Stimulated activated CD8-positive, alpha-beta memory T cell treated with anti-CD3 and anti-CD28 coated beads, Interleukin-7, amount 100 ng/mL, for 1 hour (primary cell): Measurements from ENCODE around the gene CAMKMT.
"Not testable (repeated sequence)": the region's sequence is repeated elsewhere in the genome, so short reads cannot be mapped to it uniquely, and the experiment has no call there.

Experiments used
- DNase-seq, 2 donors: peaks; one replicate each; pipeline ENCODE4 v3.0.0-alpha.2; 2020; ENCODE audit warnings: low read depth in 2 of 2

CAMKMT gene

GRCh38 chr2:44505664-44506063 is 143.9 kb downstream of the CAMKMT start:
- DNase-seq, result not testable (repeated sequence)

GRCh38 chr2:44510246-44510645 is 148.5 kb downstream of the CAMKMT start:
- DNase-seq, result no peak

GRCh38 chr2:44515416-44515815 is 153.7 kb downstream of the CAMKMT start:
- DNase-seq, result no peak

- no peak for DNase-seq
These were observed 157.3 kb downstream of the CAMKMT start for GRCh38 chr2:44519026-44519425.

GRCh38 chr2:44522846-44523245 is 161.1 kb downstream of the CAMKMT start:
- no peak for DNase-seq

- DNase-seq, result no peak
These were observed 162.7 kb downstream of the CAMKMT start for GRCh38 chr2:44524347-44524926.

GRCh38 chr2:44526352-44526751 is 164.6 kb downstream of the CAMKMT start:
- DNase-seq, result no peak

GRCh38 chr2:44528595-44528994 is 166.8 kb downstream of the CAMKMT start:
- DNase-seq, result no peak

GRCh38 chr2:44529448-44529847 is 167.7 kb downstream of the CAMKMT start:
- no peak for DNase-seq

- DNase-seq, result no peak
These were observed 169.5 kb downstream of the CAMKMT start for GRCh38 chr2:44531289-44531688.

GRCh38 chr2:44532031-44532430 is 170.3 kb downstream of the CAMKMT start:
- DNase-seq, result no peak

GRCh38 chr2:44533508-44533907 is 171.8 kb downstream of the CAMKMT start:
- no peak for DNase-seq

- no peak for DNase-seq
These were observed 173.6 kb downstream of the CAMKMT start for GRCh38 chr2:44535376-44535775.

- no peak for DNase-seq
These were observed 175.5 kb downstream of the CAMKMT start for GRCh38 chr2:44537264-44537663.

- DNase-seq, result no peak
These were observed 180.8 kb downstream of the CAMKMT start for GRCh38 chr2:44542520-44542919.

- DNase-seq, result no peak
These were observed 182.3 kb downstream of the CAMKMT start for GRCh38 chr2:44543773-44544725.

- DNase-seq, result no peak
These were observed 183.3 kb downstream of the CAMKMT start for GRCh38 chr2:44545005-44545404.

GRCh38 chr2:44546459-44547127 is 184.8 kb downstream of the CAMKMT start:
- no peak for DNase-seq

GRCh38 chr2:44547718-44548117 is 186.0 kb downstream of the CAMKMT start:
- no peak for DNase-seq

GRCh38 chr2:44548221-44549098 is 186.7 kb downstream of the CAMKMT start:
- DNase-seq, result no peak

GRCh38 chr2:44549099-44549471 is 187.3 kb downstream of the CAMKMT start:
- no peak for DNase-seq

- DNase-seq, result no peak
These were observed 188.1 kb downstream of the CAMKMT start for GRCh38 chr2:44549856-44550255.
